Measurements from ENCODE around the gene PRAMEF20.

- TF ChIP-seq, protein P1, sequence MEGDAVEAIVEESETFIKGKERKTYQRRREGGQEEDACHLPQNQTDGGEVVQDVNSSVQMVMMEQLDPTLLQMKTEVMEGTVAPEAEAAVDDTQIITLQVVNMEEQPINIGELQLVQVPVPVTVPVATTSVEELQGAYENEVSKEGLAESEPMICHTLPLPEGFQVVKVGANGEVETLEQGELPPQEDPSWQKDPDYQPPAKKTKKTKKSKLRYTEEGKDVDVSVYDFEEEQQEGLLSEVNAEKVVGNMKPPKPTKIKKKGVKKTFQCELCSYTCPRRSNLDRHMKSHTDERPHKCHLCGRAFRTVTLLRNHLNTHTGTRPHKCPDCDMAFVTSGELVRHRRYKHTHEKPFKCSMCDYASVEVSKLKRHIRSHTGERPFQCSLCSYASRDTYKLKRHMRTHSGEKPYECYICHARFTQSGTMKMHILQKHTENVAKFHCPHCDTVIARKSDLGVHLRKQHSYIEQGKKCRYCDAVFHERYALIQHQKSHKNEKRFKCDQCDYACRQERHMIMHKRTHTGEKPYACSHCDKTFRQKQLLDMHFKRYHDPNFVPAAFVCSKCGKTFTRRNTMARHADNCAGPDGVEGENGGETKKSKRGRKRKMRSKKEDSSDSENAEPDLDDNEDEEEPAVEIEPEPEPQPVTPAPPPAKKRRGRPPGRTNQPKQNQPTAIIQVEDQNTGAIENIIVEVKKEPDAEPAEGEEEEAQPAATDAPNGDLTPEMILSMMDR (IDR thresholded peaks at IDR 0.05 in 8 of 11, conservative IDR thresholded peaks at IDR 0.05 in 3 of 11) = no peak
- no peak for TF ChIP-seq POLR2A (IDR thresholded peaks at IDR 0.05)
- TF ChIP-seq POLR2AphosphoS5 (IDR thresholded peaks at IDR 0.05) = no peak
These were observed 2.4 kb upstream of the PRAMEF20 start for GRCh38 chr1:13407811-13408210.

All from spleen (tissue), 7 donors.